ENCODE data around the gene OVOL2. TPM values are rescaled to one million over a fixed set of nuclear protein-coding genes. Genes with fewer than 3 reads are reported as not detected.
"Not testable (repeated sequence)": the region's sequence is repeated elsewhere in the genome, so short reads cannot be mapped to it uniquely, and the experiment has no call there.

OVOL2 gene
- 10 to 100 TPM in 2 of 4 donors, 1 to 10 TPM in 2; 7.3 to 23.3 (median 10.5) TPM for polyA plus RNA-seq
- long read RNA-seq, donor 1, transcript OVOL2-201 (4 exons, 1,555 nt) = major isoform, 5 of 5 reads
- long read RNA-seq, donor 1, partial matches to known transcripts = 0 of 5 reads
- long read RNA-seq, donor 1, other reads (novel, unspliced or antisense) = 0 of 5 reads
- long read RNA-seq, donor 2 = 0 reads
- long read RNA-seq, donor 3, partial matches to known transcripts = 10 of 11 reads
- long read RNA-seq, donor 3, other reads (novel, unspliced or antisense) = 0 of 11 reads
- long read RNA-seq, donor 4 = 0 reads
- long read RNA-seq, donor 5 = 0 reads
- long read RNA-seq, donor 6, partial matches to known transcripts = 25 of 27 reads
- long read RNA-seq, donor 6, other reads (novel, unspliced or antisense) = 0 of 27 reads
- long read RNA-seq, donor 7 = 0 reads
- long read RNA-seq, donor 8, partial matches to known transcripts = 6 of 6 reads
- long read RNA-seq, donor 8, other reads (novel, unspliced or antisense) = 0 of 6 reads
- long read RNA-seq, donor 9, partial matches to known transcripts = 0 of 1 reads
- long read RNA-seq, donor 9, other reads (novel, unspliced or antisense) = 0 of 1 reads
- long read RNA-seq, donor 10, partial matches to known transcripts = 0 of 2 reads
- long read RNA-seq, donor 10, other reads (novel, unspliced or antisense) = 0 of 2 reads

DNA sequence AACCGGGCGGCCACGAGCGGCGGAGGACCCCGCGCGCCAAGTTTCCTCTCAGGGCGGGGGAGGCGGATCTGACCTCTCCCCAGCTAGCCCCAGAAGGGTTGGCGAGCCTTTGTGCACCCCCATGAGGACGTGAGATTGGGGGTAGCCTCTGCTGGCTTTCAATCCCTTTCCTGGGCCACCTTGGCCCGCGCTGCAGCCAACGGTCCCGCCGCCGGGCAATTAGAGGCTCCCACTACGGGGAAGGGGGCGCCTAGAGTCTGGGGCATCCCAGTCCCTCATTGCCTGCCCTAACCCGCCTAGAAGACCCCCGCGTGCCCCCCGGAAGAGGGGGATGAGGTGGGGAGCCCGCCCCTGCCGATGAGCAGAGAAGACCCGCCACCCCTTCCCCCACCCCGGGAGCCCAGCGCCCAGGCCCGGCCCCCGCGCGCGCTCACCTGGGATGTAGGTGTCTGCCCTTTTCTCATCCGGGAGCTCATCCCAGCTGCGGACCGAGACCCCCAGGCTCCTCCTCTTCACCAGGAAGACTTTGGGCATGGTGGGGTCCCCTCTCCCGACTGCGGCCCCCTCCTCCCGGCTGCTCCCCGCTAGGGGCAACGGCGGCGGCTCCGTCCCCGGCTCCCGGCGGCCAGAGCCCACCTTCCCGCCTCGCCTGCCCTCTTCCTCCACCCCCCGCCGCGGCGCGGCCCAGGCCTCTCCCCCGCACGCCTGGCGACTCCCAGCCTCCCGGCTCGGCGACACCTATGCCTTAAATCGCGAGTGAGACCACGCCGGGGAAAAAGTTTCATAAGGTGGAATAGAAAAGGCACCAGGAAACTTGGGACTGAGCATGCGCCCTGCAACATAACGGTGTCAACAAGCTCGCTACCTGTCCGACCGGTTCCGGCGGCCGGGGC is at the start of gene OVOL2:
TSS of gene OVOL2 (minus strand) at position 816 of the 893 bp plus-strand sequence. CDS start at position 534, 282 bp downstream.
- peak within 1 kb of the TSS; percentile 74 to 96 (median 94) for H3K27ac ChIP-seq (ENCODE audit: low read depth in 1 of 3, low read length in 2 of 3)
- FAIRE-seq = no peak
- WGBS, 3 donors = 1 to 3% (median 1%) methylated on average over 61 to 73 of the region's 73 CpGs
- DNase-seq = peak; percentile 92 to 93
- H3K4me3 ChIP-seq (ENCODE audit: low read depth in 1 of 3, low read length in 3 of 3) = peak within 1 kb of the TSS; percentile 58 to 65 (median 61)
- H3K27me3 ChIP-seq (ENCODE audit: control insufficient read depth in 3 of 3, insufficient read depth in 3 of 3, low read length in 3 of 3) = peaks cover 0 to 34% (median 34%) of the 10 kb centered on the region in 3 donors
- peaks cover 0 to 9% (median 2%) of the 10 kb centered on the region in 3 donors for H3K36me3 ChIP-seq (ENCODE audit: control insufficient read depth in 3 of 3, insufficient read depth in 2 of 3, low read depth in 1 of 3, low read length in 3 of 3)
- H3K9me3 ChIP-seq (ENCODE audit: control insufficient read depth in 2 of 2, insufficient read depth in 1 of 2, low read depth in 1 of 2, low read length in 1 of 2) = no peaks in the 10 kb centered on the region
- H3K4me1 ChIP-seq (ENCODE audit: control insufficient read depth in 3 of 3, insufficient read depth in 2 of 3, low read depth in 1 of 3, low read length in 2 of 3) = peaks cover 0 to 23% (median 3%) of the 10 kb centered on the region in 3 donors

DNA sequence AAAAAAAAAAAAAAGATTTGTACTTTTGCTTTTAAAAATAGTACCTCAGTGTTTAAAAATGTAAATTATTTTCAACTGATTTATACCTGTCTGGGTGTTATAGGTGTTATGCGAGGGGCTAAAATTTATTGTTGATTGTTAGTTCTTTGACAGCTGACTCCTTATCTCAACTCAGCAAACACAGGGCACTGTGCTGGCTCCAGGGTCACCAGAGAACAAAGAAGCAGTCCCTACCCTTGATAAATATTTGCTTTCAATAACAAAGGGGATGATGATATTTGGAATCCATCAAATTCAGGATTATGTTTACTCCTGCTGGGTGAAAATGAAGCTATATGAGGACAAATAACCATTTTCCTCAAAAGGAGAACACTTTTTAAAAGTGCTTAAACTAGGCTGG is 45.8 kb upstream of the OVOL2 start:
- no peaks in the 10 kb centered on the region for H3K36me3 ChIP-seq (ENCODE audit: control insufficient read depth in 3 of 3, insufficient read depth in 2 of 3, low read depth in 1 of 3, low read length in 3 of 3)
- H3K4me3 ChIP-seq (ENCODE audit: low read depth in 1 of 3, low read length in 3 of 3) = no peak overlapping the region
- H3K27ac ChIP-seq (ENCODE audit: low read depth in 1 of 3, low read length in 2 of 3) = no peak overlapping the region
- DNase-seq (peak in 1 of 2 donors; percentile 23), FAIRE-seq (no peak)
- no peaks in the 10 kb centered on the region for H3K4me1 ChIP-seq (ENCODE audit: control insufficient read depth in 3 of 3, insufficient read depth in 2 of 3, low read depth in 1 of 3, low read length in 2 of 3)
- H3K27me3 ChIP-seq (ENCODE audit: control insufficient read depth in 3 of 3, insufficient read depth in 3 of 3, low read length in 3 of 3) = peaks cover 0 to 3% (median 0%) of the 10 kb centered on the region in 3 donors
- WGBS, 3 donors = 9 to 43% (median 36%) methylated on average over 1 of the region's 1 CpG
- H3K9me3 ChIP-seq (ENCODE audit: control insufficient read depth in 2 of 2, insufficient read depth in 1 of 2, low read depth in 1 of 2, low read length in 1 of 2) = no peaks in the 10 kb centered on the region

DNA sequence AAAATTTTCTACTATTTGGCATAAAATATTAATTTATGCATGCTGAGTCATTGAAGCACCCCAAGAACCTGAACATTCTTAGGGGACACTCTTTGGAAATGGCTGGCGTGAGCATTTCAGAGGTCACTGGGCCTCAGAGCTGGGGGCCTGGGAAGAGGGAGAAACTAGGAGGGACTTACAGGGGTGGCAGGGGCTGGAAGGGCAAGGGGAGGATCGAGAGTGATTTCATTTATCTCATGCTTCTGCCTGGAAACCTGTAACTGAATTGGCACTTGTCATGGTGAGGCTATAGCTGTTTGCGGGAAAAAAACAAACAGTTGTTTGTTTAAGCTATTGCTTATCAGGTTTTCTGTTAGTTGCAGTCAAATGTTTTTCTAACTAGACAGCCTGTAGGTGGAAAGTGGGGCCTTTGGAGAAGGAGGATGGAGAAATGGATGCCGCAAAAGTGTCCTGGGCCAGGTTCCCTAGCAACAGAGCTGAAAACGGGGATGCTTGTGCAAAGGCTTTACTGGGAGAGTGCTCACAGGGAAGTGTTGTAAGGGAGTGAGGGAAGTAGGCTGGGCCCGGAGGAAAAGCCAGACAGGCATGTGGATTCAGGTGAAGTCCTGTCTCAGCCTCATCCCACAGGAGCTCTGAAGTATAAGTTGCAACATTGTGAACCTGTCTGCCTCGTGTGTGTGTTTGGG is 43.6 kb upstream of the OVOL2 start:
- no peak overlapping the region for H3K27ac ChIP-seq (ENCODE audit: low read depth in 1 of 3, low read length in 2 of 3)
- DNase-seq = peak in 1 of 2 donors; percentile 5
- no peaks in the 10 kb centered on the region for H3K4me1 ChIP-seq (ENCODE audit: control insufficient read depth in 3 of 3, insufficient read depth in 2 of 3, low read depth in 1 of 3, low read length in 2 of 3)
- no peaks in the 10 kb centered on the region for H3K36me3 ChIP-seq (ENCODE audit: control insufficient read depth in 3 of 3, insufficient read depth in 2 of 3, low read depth in 1 of 3, low read length in 3 of 3)
- FAIRE-seq = no peak
- H3K4me3 ChIP-seq (ENCODE audit: low read depth in 1 of 3, low read length in 3 of 3) = no peak overlapping the region
- 52 to 56% (median 54%) methylated on average over 7 of the region's 7 CpGs for WGBS, 3 donors
- peaks cover 0 to 5% (median 0%) of the 10 kb centered on the region in 3 donors for H3K27me3 ChIP-seq (ENCODE audit: control insufficient read depth in 3 of 3, insufficient read depth in 3 of 3, low read length in 3 of 3)
- no peaks in the 10 kb centered on the region for H3K9me3 ChIP-seq (ENCODE audit: control insufficient read depth in 2 of 2, insufficient read depth in 1 of 2, low read depth in 1 of 2, low read length in 1 of 2)

DNA sequence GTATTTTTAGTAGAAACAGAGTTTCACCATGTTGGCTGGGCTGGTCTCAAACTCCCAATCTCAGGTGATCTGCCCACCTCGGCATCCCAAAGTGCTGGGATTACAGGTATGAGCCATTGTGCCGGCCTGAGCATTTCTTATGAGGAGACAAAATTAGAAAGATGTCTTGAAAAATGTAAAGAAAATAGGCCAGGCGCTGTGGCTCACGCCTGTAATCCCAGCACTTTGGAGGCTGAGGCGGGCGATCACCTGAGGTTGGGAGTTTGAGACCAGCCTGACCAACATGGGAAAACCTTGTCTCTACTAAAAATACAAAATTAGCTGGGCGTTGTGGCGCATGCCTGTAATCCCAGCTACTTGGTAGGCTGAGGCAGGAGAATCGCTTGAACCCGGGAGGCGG is 42.9 kb upstream of the OVOL2 start:
- DNase-seq; H3K27ac ChIP-seq (ENCODE audit: low read depth in 1 of 3, low read length in 2 of 3); FAIRE-seq; H3K27me3 ChIP-seq (ENCODE audit: control insufficient read depth in 3 of 3, insufficient read depth in 3 of 3, low read length in 3 of 3); H3K9me3 ChIP-seq (ENCODE audit: control insufficient read depth in 2 of 2, insufficient read depth in 1 of 2, low read depth in 1 of 2, low read length in 1 of 2); H3K36me3 ChIP-seq (ENCODE audit: control insufficient read depth in 3 of 3, insufficient read depth in 2 of 3, low read depth in 1 of 3, low read length in 3 of 3); H3K4me1 ChIP-seq (ENCODE audit: control insufficient read depth in 3 of 3, insufficient read depth in 2 of 3, low read depth in 1 of 3, low read length in 2 of 3); H3K4me3 ChIP-seq (ENCODE audit: low read depth in 1 of 3, low read length in 3 of 3): not testable (repeated sequence)
- WGBS, 3 donors = 92 to 96% (median 93%) methylated on average over 11 of the region's 11 CpGs

DNA sequence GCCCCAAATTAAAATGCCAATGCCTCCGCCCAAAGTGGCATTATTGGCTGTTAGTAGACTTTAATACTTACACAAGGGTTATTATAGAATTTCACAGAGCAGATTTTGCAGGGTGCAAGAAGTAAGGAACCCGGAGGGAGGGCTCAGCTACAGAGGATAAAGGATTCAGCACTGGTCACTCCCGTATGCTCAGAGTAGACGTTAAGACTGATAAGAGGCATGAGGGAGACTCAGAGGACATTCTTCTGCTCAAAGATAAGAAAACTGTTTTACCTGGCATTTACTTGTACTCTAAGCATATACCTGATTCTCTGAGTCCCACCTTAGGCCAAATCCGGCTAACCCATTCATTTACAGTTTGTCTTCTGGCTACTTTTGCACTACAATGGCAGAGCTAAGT is 36.5 kb upstream of the OVOL2 start:
- H3K4me1 ChIP-seq (ENCODE audit: control insufficient read depth in 3 of 3, insufficient read depth in 2 of 3, low read depth in 1 of 3, low read length in 2 of 3) = peaks cover 0 to 3% (median 2%) of the 10 kb centered on the region in 3 donors
- H3K27ac ChIP-seq (ENCODE audit: low read depth in 1 of 3, low read length in 2 of 3) = no peak overlapping the region
- H3K36me3 ChIP-seq (ENCODE audit: control insufficient read depth in 3 of 3, insufficient read depth in 2 of 3, low read depth in 1 of 3, low read length in 3 of 3) = no peaks in the 10 kb centered on the region
- WGBS, 3 donors = 39 to 60% (median 47%) methylated on average over 5 of the region's 5 CpGs
- peaks cover 0 to 2% (median 0%) of the 10 kb centered on the region in 3 donors for H3K27me3 ChIP-seq (ENCODE audit: control insufficient read depth in 3 of 3, insufficient read depth in 3 of 3, low read length in 3 of 3)
- no peak for FAIRE-seq
- peak in 1 of 2 donors; percentile 26 for DNase-seq
- no peak overlapping the region for H3K4me3 ChIP-seq (ENCODE audit: low read depth in 1 of 3, low read length in 3 of 3)
- no peaks in the 10 kb centered on the region for H3K9me3 ChIP-seq (ENCODE audit: control insufficient read depth in 2 of 2, insufficient read depth in 1 of 2, low read depth in 1 of 2, low read length in 1 of 2)

DNA sequence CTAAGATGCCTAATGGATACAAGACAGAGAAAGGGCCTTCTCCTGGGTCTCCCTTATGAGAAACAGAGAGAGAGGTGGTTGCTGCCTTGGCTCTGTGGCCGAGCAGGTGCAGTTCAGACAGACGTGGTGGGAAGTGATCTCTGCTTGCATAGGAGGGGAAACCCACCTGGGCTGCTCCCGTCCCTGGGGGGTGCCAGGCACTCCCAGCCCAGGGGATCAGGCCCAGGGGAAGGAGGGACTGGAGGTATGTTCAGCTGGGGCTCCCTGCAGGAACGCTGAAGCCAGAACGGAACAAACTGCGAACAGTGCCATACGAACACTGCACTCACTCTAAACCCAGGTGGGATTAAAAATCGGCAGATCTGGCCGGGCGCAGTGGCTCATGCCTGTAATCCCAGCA is 35.7 kb upstream of the OVOL2 start:
- Histone ChIP-seq H3K9me3 (ENCODE audit: control insufficient read depth in 2 of 2, insufficient read depth in 1 of 2, low read depth in 1 of 2, low read length in 1 of 2) (no peaks in the 10 kb centered on the region), H3K27me3 (ENCODE audit: control insufficient read depth in 3 of 3, insufficient read depth in 3 of 3, low read length in 3 of 3) (peaks cover 0 to 2% (median 0%) of the 10 kb centered on the region in 3 donors), H3K36me3 (ENCODE audit: control insufficient read depth in 3 of 3, insufficient read depth in 2 of 3, low read depth in 1 of 3, low read length in 3 of 3) (no peaks in the 10 kb centered on the region), H3K4me3 (ENCODE audit: low read depth in 1 of 3, low read length in 3 of 3) (no peak overlapping the region), H3K27ac (ENCODE audit: low read depth in 1 of 3, low read length in 2 of 3) (no peak overlapping the region), H3K4me1 (ENCODE audit: control insufficient read depth in 3 of 3, insufficient read depth in 2 of 3, low read depth in 1 of 3, low read length in 2 of 3) (peaks cover 0 to 3% (median 2%) of the 10 kb centered on the region in 3 donors)
- DNase-seq (no peak), FAIRE-seq (no peak)
- WGBS, 3 donors = 81 to 86% (median 82%) methylated on average over 10 of the region's 10 CpGs

DNA sequence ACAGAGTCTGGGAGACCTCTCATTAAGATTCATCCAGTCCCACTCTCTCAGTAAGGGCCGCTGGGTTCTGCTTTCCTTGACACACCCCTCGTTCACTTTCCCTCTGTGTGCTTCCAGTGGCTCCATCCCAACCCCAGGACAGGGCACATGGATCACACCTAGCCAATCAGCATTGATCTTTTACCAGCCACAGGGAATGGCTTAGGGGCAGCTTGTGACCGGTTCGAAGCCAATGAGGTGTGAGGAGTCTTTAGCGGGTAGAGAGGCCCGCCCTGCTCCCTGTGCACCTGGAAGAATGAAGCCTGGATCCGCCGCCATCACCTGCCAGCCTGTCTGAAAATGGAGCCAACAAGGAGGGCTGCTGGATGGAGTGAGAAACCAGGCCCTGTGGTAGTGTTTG is 35.2 kb upstream of the OVOL2 start:
- Histone ChIP-seq H3K9me3 (ENCODE audit: control insufficient read depth in 2 of 2, insufficient read depth in 1 of 2, low read depth in 1 of 2, low read length in 1 of 2) (no peaks in the 10 kb centered on the region), H3K36me3 (ENCODE audit: control insufficient read depth in 3 of 3, insufficient read depth in 2 of 3, low read depth in 1 of 3, low read length in 3 of 3) (no peaks in the 10 kb centered on the region), H3K4me3 (ENCODE audit: low read depth in 1 of 3, low read length in 3 of 3) (no peak overlapping the region), H3K27me3 (ENCODE audit: control insufficient read depth in 3 of 3, insufficient read depth in 3 of 3, low read length in 3 of 3) (peaks cover 0 to 2% (median 0%) of the 10 kb centered on the region in 3 donors), H3K4me1 (ENCODE audit: control insufficient read depth in 3 of 3, insufficient read depth in 2 of 3, low read depth in 1 of 3, low read length in 2 of 3) (peaks cover 0 to 3% (median 2%) of the 10 kb centered on the region in 3 donors), H3K27ac (ENCODE audit: low read depth in 1 of 3, low read length in 2 of 3) (no peak overlapping the region)
- WGBS, 3 donors = 88 to 90% (median 88%) methylated on average over 8 of the region's 8 CpGs
- FAIRE-seq = no peak
- DNase-seq = no peak

Data from small intestine (tissue), 16 donors.